ENCODE measurements around the gene GCSH.

DNA sequence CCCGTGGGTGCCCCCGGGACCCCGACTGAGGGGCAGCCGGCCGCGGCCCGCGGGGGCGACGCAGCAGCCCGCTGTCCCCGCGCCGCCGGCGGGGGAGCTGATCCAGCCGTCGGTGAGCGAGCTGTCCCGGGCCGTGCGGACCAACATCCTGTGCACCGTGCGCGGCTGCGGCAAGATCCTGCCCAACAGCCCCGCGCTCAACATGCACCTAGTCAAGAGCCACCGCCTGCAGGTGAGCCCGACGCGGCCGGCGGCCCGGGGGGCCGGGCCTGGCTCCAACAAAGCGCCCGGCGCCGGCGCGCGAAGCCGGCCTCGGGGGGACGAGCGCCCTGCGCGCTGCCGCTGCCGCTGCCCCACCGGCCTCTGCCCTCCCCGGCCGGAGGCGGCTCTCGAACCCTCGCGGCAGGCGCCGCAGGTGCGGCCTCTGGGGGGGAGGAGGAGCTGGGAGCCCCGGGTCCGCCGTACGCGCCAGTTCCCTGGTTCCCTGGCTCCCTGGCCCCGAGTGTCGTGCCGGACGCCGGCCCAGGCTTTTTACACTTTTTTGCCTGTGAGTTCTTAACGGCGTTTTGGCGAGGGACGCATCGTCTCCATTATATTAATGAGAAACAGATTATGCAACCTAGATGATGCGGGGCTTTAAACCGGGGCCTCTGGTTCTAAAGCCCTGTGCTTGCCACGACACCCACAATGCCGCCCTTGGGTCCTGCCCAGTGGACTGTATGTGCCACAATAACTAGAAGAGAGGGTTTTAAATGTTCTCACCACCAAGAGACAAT lies 60.0 kb downstream of the GCSH start:
- TF ChIP-seq EP300 (IDR thresholded peaks at IDR 0.05) (no peak), CTCF (IDR thresholded peaks at IDR 0.05) (no peak), POLR2A (IDR thresholded peaks at IDR 0.05) (no peak)

Measured in stomach (tissue), 4 donors.